ENCODE data around the gene MMP24.
A peak's percentile ranks its signal among the peaks of the same experiment; 100 is the strongest.

Gene MMP24

GRCh38 chr20:35240811-35241293, 14.4 kb downstream of the MMP24 start:
- no peak for DNase-seq (ENCODE audit: low spot score)
- no peak for TF ChIP-seq CTCF (IDR thresholded peaks at IDR 0.05; ENCODE audit: poor library complexity, severe bottlenecking)
- no peaks in the 10 kb centered on the region for H3K36me3 ChIP-seq (ENCODE audit: low read depth)
- no peaks in the 10 kb centered on the region for H3K9me3 ChIP-seq (ENCODE audit: severe bottlenecking)
- ATAC-seq (ENCODE audit: low read depth), result no peak
- no peaks in the 10 kb centered on the region for H3K4me1 ChIP-seq (ENCODE audit: insufficient read depth, poor library complexity, severe bottlenecking)
- H3K4me3 ChIP-seq (ENCODE audit: severe bottlenecking), result no peak overlapping the region
- no peaks in the 10 kb centered on the region for H3K27me3 ChIP-seq (ENCODE audit: insufficient read depth, poor library complexity, severe bottlenecking)
- no peak overlapping the region for H3K27ac ChIP-seq (ENCODE audit: poor library complexity, severe bottlenecking)

- H3K27ac ChIP-seq (ENCODE audit: poor library complexity, severe bottlenecking), result no peak overlapping the region
- no peaks in the 10 kb centered on the region for H3K27me3 ChIP-seq (ENCODE audit: insufficient read depth, poor library complexity, severe bottlenecking)
- DNase-seq (ENCODE audit: low spot score) (no peak), ATAC-seq (ENCODE audit: low read depth) (no peak)
- H3K9me3 ChIP-seq (ENCODE audit: severe bottlenecking), result no peaks in the 10 kb centered on the region
- H3K36me3 ChIP-seq (ENCODE audit: low read depth), result no peaks in the 10 kb centered on the region
- H3K4me3 ChIP-seq (ENCODE audit: severe bottlenecking), result no peak overlapping the region
- no peaks in the 10 kb centered on the region for H3K4me1 ChIP-seq (ENCODE audit: insufficient read depth, poor library complexity, severe bottlenecking)
- TF ChIP-seq CTCF (IDR thresholded peaks at IDR 0.05; ENCODE audit: poor library complexity, severe bottlenecking), result no peak
Measured at GRCh38 chr20:35243317-35243716, 16.8 kb downstream of the MMP24 start.

- no peak for TF ChIP-seq CTCF (IDR thresholded peaks at IDR 0.05; ENCODE audit: poor library complexity, severe bottlenecking)
- ATAC-seq (ENCODE audit: low read depth) (no peak), DNase-seq (ENCODE audit: low spot score) (no peak)
- H3K27ac ChIP-seq (ENCODE audit: poor library complexity, severe bottlenecking), result no peak overlapping the region
- no peaks in the 10 kb centered on the region for H3K9me3 ChIP-seq (ENCODE audit: severe bottlenecking)
- H3K4me3 ChIP-seq (ENCODE audit: severe bottlenecking), result no peak overlapping the region
- no peaks in the 10 kb centered on the region for H3K4me1 ChIP-seq (ENCODE audit: insufficient read depth, poor library complexity, severe bottlenecking)
- no peaks in the 10 kb centered on the region for H3K27me3 ChIP-seq (ENCODE audit: insufficient read depth, poor library complexity, severe bottlenecking)
- no peaks in the 10 kb centered on the region for H3K36me3 ChIP-seq (ENCODE audit: low read depth)
Measured at GRCh38 chr20:35243986-35244385, 17.5 kb downstream of the MMP24 start.

GRCh38 chr20:35246723-35247122, 20.2 kb downstream of the MMP24 start:
- H3K36me3 ChIP-seq (ENCODE audit: low read depth), result no peaks in the 10 kb centered on the region
- H3K4me3 ChIP-seq (ENCODE audit: severe bottlenecking), result no peak overlapping the region
- H3K27me3 ChIP-seq (ENCODE audit: insufficient read depth, poor library complexity, severe bottlenecking), result no peaks in the 10 kb centered on the region
- TF ChIP-seq CTCF (IDR thresholded peaks at IDR 0.05; ENCODE audit: poor library complexity, severe bottlenecking), result no peak
- H3K4me1 ChIP-seq (ENCODE audit: insufficient read depth, poor library complexity, severe bottlenecking), result no peaks in the 10 kb centered on the region
- DNase-seq (ENCODE audit: low spot score) (no peak), ATAC-seq (ENCODE audit: low read depth) (no peak)
- H3K9me3 ChIP-seq (ENCODE audit: severe bottlenecking), result no peaks in the 10 kb centered on the region
- H3K27ac ChIP-seq (ENCODE audit: poor library complexity, severe bottlenecking), result no peak overlapping the region

- ATAC-seq (ENCODE audit: low read depth) (peak; percentile 24; the same call in 2 of the 3 replicates), DNase-seq (ENCODE audit: low spot score) (peak; percentile 76)
- Histone ChIP-seq H3K4me3 (ENCODE audit: severe bottlenecking) (no peak overlapping the region), H3K27ac (ENCODE audit: poor library complexity, severe bottlenecking) (no peak overlapping the region), H3K4me1 (ENCODE audit: insufficient read depth, poor library complexity, severe bottlenecking) (no peaks in the 10 kb centered on the region), H3K36me3 (ENCODE audit: low read depth) (no peaks in the 10 kb centered on the region), H3K9me3 (ENCODE audit: severe bottlenecking) (no peaks in the 10 kb centered on the region), H3K27me3 (ENCODE audit: insufficient read depth, poor library complexity, severe bottlenecking) (no peaks in the 10 kb centered on the region)
- TF ChIP-seq CTCF (IDR thresholded peaks at IDR 0.05; ENCODE audit: poor library complexity, severe bottlenecking), result no peak
Measured at GRCh38 chr20:35248641-35249475, 22.4 kb downstream of the MMP24 start.

All from RWPE2 (cell line).